Uterus (tissue), 2 donors: ENCODE measurements around the gene RFESD.

Source experiments
- CTCF ChIP-seq, 4 experiments: fragments of 200-600 bp in 2 of 4; fragments of 450-650 bp in 2 of 4; sonication (generic) in 2 of 4; IDR thresholded peaks; one replicate each; pipeline ENCODE4 v1.5.1; 2016 to 2019; ENCODE audit warnings: antibody characterized with exemption in 4 of 4, mild to moderate bottlenecking in 2 of 4, moderate library complexity in 1 of 4
- POLR2A ChIP-seq, 2 donors: fragments of 450-650 bp; IDR thresholded peaks; one replicate each; pipeline ENCODE4 v1.6.1; 2016; ENCODE audit warnings: antibody characterized with exemption in 2 of 2, mild to moderate bottlenecking in 1 of 2, moderate library complexity in 1 of 2

- TF ChIP-seq CTCF (IDR thresholded peaks at IDR 0.05) (no peak), POLR2A (IDR thresholded peaks at IDR 0.05) (no peak)
Measured at GRCh38 chr5:95609711-95610110, 36.9 kb upstream of the RFESD start.
